ENCODE measurements around the gene ORC4. TPM values are rescaled to one million over a fixed set of nuclear protein-coding genes. Genes with fewer than 3 reads are reported as not detected.
A peak's percentile ranks its signal among the peaks of the same experiment; 100 is the strongest.
"Not testable (repeated sequence)": the region's sequence is repeated elsewhere in the genome, so short reads cannot be mapped to it uniquely, and the experiment has no call there.

Gene ORC4
- total RNA-seq, 2 experiments from 2014 or later, result 35.4 to 38.5 TPM

GRCh38 chr2:148031152-148031551 lies 10.6 kb upstream of the ORC4 start:
- CTCF ChIA-PET, result no interaction called here
- POLR2A ChIA-PET, result no interaction called here
- no peak overlapping the region for H3K27ac Mint-ChIP-seq
- H3K9me3 Mint-ChIP-seq, result no peaks in the 10 kb centered on the region
- H3K4me1 Mint-ChIP-seq, result peaks cover 5% of the 10 kb centered on the region
- peaks cover 3% of the 10 kb centered on the region for H3K36me3 Mint-ChIP-seq (ENCODE audit: low read depth)
- no peak for DNase-seq
- no peak overlapping the region for H3K4me3 Mint-ChIP-seq
- H3K27me3 Mint-ChIP-seq, result no peaks in the 10 kb centered on the region

- no peak for DNase-seq
- H3K27me3 Mint-ChIP-seq, result no peaks in the 10 kb centered on the region
- POLR2A ChIA-PET, result no interaction called here
- H3K4me1 Mint-ChIP-seq, result peaks cover 13% of the 10 kb centered on the region
- H3K4me3 Mint-ChIP-seq, result no peak overlapping the region
- no peaks in the 10 kb centered on the region for H3K9me3 Mint-ChIP-seq
- H3K36me3 Mint-ChIP-seq (ENCODE audit: low read depth), result peaks cover 7% of the 10 kb centered on the region
- no peak overlapping the region for H3K27ac Mint-ChIP-seq
- CTCF ChIA-PET, result interaction anchor here (0.7 to 1.0 kb wide), 3 partner anchors 8 to 43 kb away, joined by 3 read pairs; partner anchors contain the start of genes MBD5 and ORC4
Measured at GRCh38 chr2:148028781-148029180, 8.2 kb upstream of the ORC4 start.

GRCh38 chr2:148027822-148028221 lies 7.3 kb upstream of the ORC4 start:
- Mint-ChIP-seq H3K4me3 (no peak overlapping the region), H3K36me3 (ENCODE audit: low read depth) (peaks cover 7% of the 10 kb centered on the region), H3K9me3 (no peaks in the 10 kb centered on the region), H3K27ac (no peak overlapping the region), H3K4me1 (peaks cover 21% of the 10 kb centered on the region), H3K27me3 (no peaks in the 10 kb centered on the region)
- CTCF ChIA-PET, result no interaction called here
- DNase-seq, result no peak
- POLR2A ChIA-PET, result no interaction called here

GRCh38 chr2:148026573-148026972 lies 6.0 kb upstream of the ORC4 start:
- Mint-ChIP-seq H3K36me3 (ENCODE audit: low read depth) (peaks cover 7% of the 10 kb centered on the region), H3K4me3 (no peak overlapping the region), H3K27ac (no peak overlapping the region), H3K4me1 (peaks cover 22% of the 10 kb centered on the region), H3K27me3 (no peaks in the 10 kb centered on the region), H3K9me3 (no peaks in the 10 kb centered on the region)
- no peak for DNase-seq
- ChIA-PET CTCF (no interaction called here), POLR2A (no interaction called here)

GRCh38 chr2:148023861-148024260 lies 3.3 kb upstream of the ORC4 start:
- CTCF ChIA-PET, result no interaction called here
- H3K27ac Mint-ChIP-seq, result peak overlapping the region; percentile 91
- DNase-seq, result peak; percentile 21
- no peaks in the 10 kb centered on the region for H3K9me3 Mint-ChIP-seq
- H3K4me3 Mint-ChIP-seq, result peak overlapping the region; percentile 96
- peaks cover 31% of the 10 kb centered on the region for H3K4me1 Mint-ChIP-seq
- H3K36me3 Mint-ChIP-seq (ENCODE audit: low read depth), result peaks cover 7% of the 10 kb centered on the region
- POLR2A ChIA-PET, result no interaction called here
- no peaks in the 10 kb centered on the region for H3K27me3 Mint-ChIP-seq

GRCh38 chr2:148022882-148023281 lies 2.3 kb upstream of the ORC4 start:
- Mint-ChIP-seq H3K4me1 (peaks cover 40% of the 10 kb centered on the region), H3K36me3 (ENCODE audit: low read depth) (peaks cover 7% of the 10 kb centered on the region), H3K27ac (peak overlapping the region; percentile 91), H3K27me3 (no peaks in the 10 kb centered on the region), H3K4me3 (peak overlapping the region; percentile 96), H3K9me3 (no peaks in the 10 kb centered on the region)
- DNase-seq, result no peak
- POLR2A ChIA-PET, result no interaction called here
- CTCF ChIA-PET, result interaction anchor here (0.6 to 1.4 kb wide), 4 partner anchors 10 to 486 kb away, joined by 3 to 5 read pairs (median 4); no protein-coding TSS in a partner anchor

- H3K36me3 Mint-ChIP-seq (ENCODE audit: low read depth), result peaks cover 7% of the 10 kb centered on the region
- peaks cover 42% of the 10 kb centered on the region for H3K4me1 Mint-ChIP-seq
- no peaks in the 10 kb centered on the region for H3K9me3 Mint-ChIP-seq
- peak overlapping the region; percentile 98 for H3K27ac Mint-ChIP-seq
- H3K27me3 Mint-ChIP-seq, result no peaks in the 10 kb centered on the region
- no peak for DNase-seq
- peak overlapping the region; percentile 96 for H3K4me3 Mint-ChIP-seq
- ChIA-PET POLR2A (no interaction called here), CTCF (interaction anchor here (0.7 to 1.4 kb wide), 4 partner anchors 9 to 875 kb away, joined by 3 to 5 read pairs (median 3); no protein-coding TSS in a partner anchor)
Measured at GRCh38 chr2:148022351-148022750, 1.8 kb upstream of the ORC4 start.

- Mint-ChIP-seq H3K36me3 (ENCODE audit: low read depth) (peaks cover 7% of the 10 kb centered on the region), H3K9me3 (no peaks in the 10 kb centered on the region), H3K27ac (peak overlapping the region; percentile 98), H3K4me1 (peaks cover 42% of the 10 kb centered on the region), H3K27me3 (no peaks in the 10 kb centered on the region), H3K4me3 (peak overlapping the region; percentile 96)
- DNase-seq, result no peak
- ChIA-PET CTCF (interaction anchor here (0.7 to 1.4 kb wide), 2 partner anchors 18 to 875 kb away, joined by 3 read pairs; no protein-coding TSS in a partner anchor), POLR2A (no interaction called here)
Measured at GRCh38 chr2:148021886-148022285, 1.3 kb upstream of the ORC4 start.

GRCh38 chr2:148021059-148021861 lies 723 bp upstream of the ORC4 start, which contains the start of gene MBD5:
Gene MBD5, plus strand, starts transcription at chr2:148021091.
- Mint-ChIP-seq H3K36me3 (ENCODE audit: low read depth) (peaks cover 11% of the 10 kb centered on the region), H3K27ac (peak within 1 kb of the TSS; percentile 98), H3K9me3 (no peaks in the 10 kb centered on the region), H3K4me3 (peak within 1 kb of the TSS; percentile 96), H3K27me3 (no peaks in the 10 kb centered on the region), H3K4me1 (peaks cover 42% of the 10 kb centered on the region)
- ChIA-PET POLR2A (interaction anchor here (0.9 kb wide), 1 partner anchor 14 kb away, joined by 3 read pairs; no protein-coding TSS in a partner anchor), CTCF (interaction anchor here (0.7 to 1.4 kb wide), 3 partner anchors 8 to 876 kb away, joined by 3 read pairs; no protein-coding TSS in a partner anchor)
- DNase-seq, result peak; percentile 72

GRCh38 chr2:148014616-148015015 lies 5.9 kb downstream of the ORC4 start:
- Mint-ChIP-seq H3K9me3 (peaks cover 8% of the 10 kb centered on the region), H3K4me1 (peaks cover 26% of the 10 kb centered on the region), H3K4me3 (no peak overlapping the region), H3K27me3 (no peaks in the 10 kb centered on the region), H3K36me3 (ENCODE audit: low read depth) (peaks cover 39% of the 10 kb centered on the region), H3K27ac (no peak overlapping the region)
- DNase-seq, result no peak
- ChIA-PET POLR2A (no interaction called here), CTCF (interaction anchor here (1.7 kb wide), 1 partner anchor 495 kb away, joined by 3 read pairs; no protein-coding TSS in a partner anchor)

GRCh38 chr2:148013876-148014275 lies 6.7 kb downstream of the ORC4 start:
- peaks cover 41% of the 10 kb centered on the region for H3K36me3 Mint-ChIP-seq (ENCODE audit: low read depth)
- no peak for DNase-seq
- no peak overlapping the region for H3K27ac Mint-ChIP-seq
- no peaks in the 10 kb centered on the region for H3K27me3 Mint-ChIP-seq
- peaks cover 8% of the 10 kb centered on the region for H3K9me3 Mint-ChIP-seq
- ChIA-PET POLR2A (no interaction called here), CTCF (interaction anchor here (1.0 kb wide), 1 partner anchor 9 kb away, joined by 5 read pairs; no protein-coding TSS in a partner anchor)
- no peak overlapping the region for H3K4me3 Mint-ChIP-seq
- H3K4me1 Mint-ChIP-seq, result peaks cover 19% of the 10 kb centered on the region

- POLR2A ChIA-PET, H3K4me1 Mint-ChIP-seq, H3K27ac Mint-ChIP-seq, CTCF ChIA-PET, DNase-seq, H3K4me3 Mint-ChIP-seq, H3K27me3 Mint-ChIP-seq: not testable (repeated sequence)
- Mint-ChIP-seq H3K36me3 (ENCODE audit: low read depth) (peaks cover 55% of the 10 kb centered on the region), H3K9me3 (peaks cover 26% of the 10 kb centered on the region)
Measured at GRCh38 chr2:148008411-148008810, 12.1 kb downstream of the ORC4 start.

- CTCF ChIA-PET, result no interaction called here
Measured at GRCh38 chr2:148007219-148007900, 13.2 kb downstream of the ORC4 start.

More at GRCh38 chr2:148007219-148007900, 13.2 kb downstream of the ORC4 start:
- H3K4me1 Mint-ChIP-seq, result peaks cover 3% of the 10 kb centered on the region
- peaks cover 32% of the 10 kb centered on the region for H3K9me3 Mint-ChIP-seq
- no peak for DNase-seq
- no peak overlapping the region for H3K27ac Mint-ChIP-seq
- POLR2A ChIA-PET, result interaction anchor here (0.8 kb wide), 1 partner anchor 13 kb away, joined by 3 read pairs; the partner anchor contains the start of genes MBD5 and ORC4
- H3K4me3 Mint-ChIP-seq, result no peak overlapping the region
- peaks cover 58% of the 10 kb centered on the region for H3K36me3 Mint-ChIP-seq (ENCODE audit: low read depth)
- H3K27me3 Mint-ChIP-seq, result no peaks in the 10 kb centered on the region

Data from activated CD4-positive, alpha-beta T cell treated with anti-CD3 and anti-CD28 coated beads, Interleukin-2, amount 10 ng/mL, durations not matched to agents 7 days and 5 days (primary cell).